Mucosa of rectum (tissue), 2 donors: Measurements from ENCODE around the gene ZNF607.
"Not testable (repeated sequence)": the region's sequence is repeated elsewhere in the genome, so short reads cannot be mapped to it uniquely, and the experiment has no call there.

ENCODE experiments used
- H3K27ac ChIP-seq, 2 donors: one replicate each; pipeline ENCODE4 v1.7.0; 2013; ENCODE audit warnings: inconsistent platforms in 2 of 2, low read depth in 2 of 2, low read length in 2 of 2
- H3K27me3 ChIP-seq, 2 donors: one replicate each; pipeline ENCODE4 v1.7.0; 2013; ENCODE audit warnings: low read length in 2 of 2; ENCODE audit not compliant: control insufficient read depth in 2 of 2, insufficient read depth in 2 of 2
- H3K36me3 ChIP-seq, 2 donors: one replicate each; pipeline ENCODE4 v1.7.0; 2013; ENCODE audit warnings: low read length in 2 of 2; ENCODE audit not compliant: control insufficient read depth in 2 of 2, insufficient read depth in 2 of 2
- H3K4me1 ChIP-seq, 2 donors: one replicate each; pipeline ENCODE4 v1.7.0; 2013; ENCODE audit warnings: low read length in 2 of 2, mild to moderate bottlenecking in 1 of 2; ENCODE audit not compliant: control insufficient read depth in 2 of 2, insufficient read depth in 2 of 2
- H3K4me3 ChIP-seq, 2 donors: one replicate each; pipeline ENCODE4 v1.7.0; 2013; ENCODE audit warnings: low read length in 2 of 2
- H3K9ac ChIP-seq, 2 donors: one replicate each; pipeline ENCODE4 v1.7.0; 2013; ENCODE audit warnings: low read length in 2 of 2, low read depth in 1 of 2, mild to moderate bottlenecking in 1 of 2
- H3K9me3 ChIP-seq, 2 donors: one replicate each; pipeline ENCODE4 v1.7.0; 2013; ENCODE audit warnings: low read length in 2 of 2; ENCODE audit not compliant: control insufficient read depth in 2 of 2
- donor health status: healthy.
- donor health status: Normal muscosa, but diverticular disease.

ZNF607 gene

DNA sequence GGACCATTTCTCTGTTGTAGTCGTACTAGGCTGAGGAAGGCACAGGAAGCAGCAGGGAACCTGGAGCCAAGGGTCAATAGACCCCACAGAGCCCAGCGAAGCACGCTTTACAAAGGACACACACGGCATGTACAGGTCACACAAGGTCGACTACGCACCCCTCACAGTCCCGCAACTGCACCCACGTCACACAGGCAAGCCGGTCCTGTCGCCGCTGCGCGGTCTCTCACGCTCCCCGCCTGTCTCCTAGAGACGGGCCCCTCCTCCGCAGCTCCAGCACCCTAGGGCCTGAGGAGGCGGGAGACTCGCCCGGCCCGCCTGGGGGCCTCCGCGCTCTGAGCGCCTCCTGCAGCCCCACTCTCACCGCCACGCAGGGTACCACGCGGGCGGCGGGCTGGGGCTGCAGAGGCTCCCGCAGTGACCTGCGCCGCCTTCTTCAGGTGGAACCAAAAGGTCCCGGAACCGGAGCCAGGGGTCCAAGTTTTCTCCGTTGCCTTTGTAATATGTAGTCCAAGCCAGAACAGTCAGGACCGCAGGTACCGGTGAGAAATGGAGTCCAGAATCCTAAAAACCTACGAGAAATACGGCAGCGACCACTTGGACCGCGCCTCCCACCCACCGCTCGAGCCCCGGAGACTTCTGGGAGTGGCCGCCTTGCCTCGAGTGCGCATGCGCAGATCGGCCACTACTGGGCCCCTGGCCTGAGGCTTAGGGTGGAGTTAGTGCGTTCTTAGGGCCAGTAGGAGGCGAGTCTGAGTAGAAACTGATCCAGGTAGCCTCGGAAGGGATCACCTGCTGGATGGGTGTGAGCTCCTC is at the start of gene ZNF607:
TSS of gene ZNF607 (minus strand) at position 651 of the 816 bp plus-strand sequence. CDS start 8,143 bp downstream, outside the sequence.
- H3K9me3 ChIP-seq: no peaks in the 10 kb centered on the region
- peak within 1 kb of the TSS; percentile 81 to 85 for H3K9ac ChIP-seq
- H3K27me3 ChIP-seq: no peaks in the 10 kb centered on the region
- H3K27ac ChIP-seq: peak within 1 kb of the TSS; percentile 52 to 75
- no peaks in the 10 kb centered on the region for H3K36me3 ChIP-seq
- peak within 1 kb of the TSS; percentile 88 for H3K4me3 ChIP-seq
- peaks cover 9 to 10% of the 10 kb centered on the region in 2 donors for H3K4me1 ChIP-seq

DNA sequence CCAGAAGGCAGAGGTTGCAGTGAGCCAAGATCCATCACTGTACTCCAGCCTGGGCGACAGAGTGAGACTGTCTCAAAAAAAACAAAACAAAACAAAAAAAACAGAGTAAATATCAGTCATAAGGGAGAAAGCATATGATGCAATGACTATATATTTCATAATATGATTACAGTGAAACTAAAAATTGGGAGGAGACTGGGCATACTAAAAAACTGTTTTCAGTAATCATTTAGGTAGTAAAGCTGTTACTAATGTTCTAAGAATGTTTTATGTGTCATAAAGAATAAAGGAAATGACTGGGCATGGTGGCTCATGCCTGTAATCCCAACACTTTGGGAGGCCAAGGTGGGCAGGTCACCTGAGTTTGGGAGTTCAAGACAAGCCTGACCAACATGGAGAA is 43.9 kb upstream of the ZNF607 start:
- Histone ChIP-seq H3K27ac (no peak overlapping the region), H3K9ac (no peak overlapping the region), H3K4me1 (no peaks in the 10 kb centered on the region), H3K4me3 (no peak overlapping the region), H3K36me3 (peaks cover 9 to 24% of the 10 kb centered on the region in 2 donors), H3K27me3 (no peaks in the 10 kb centered on the region), H3K9me3 (no peaks in the 10 kb centered on the region)

DNA sequence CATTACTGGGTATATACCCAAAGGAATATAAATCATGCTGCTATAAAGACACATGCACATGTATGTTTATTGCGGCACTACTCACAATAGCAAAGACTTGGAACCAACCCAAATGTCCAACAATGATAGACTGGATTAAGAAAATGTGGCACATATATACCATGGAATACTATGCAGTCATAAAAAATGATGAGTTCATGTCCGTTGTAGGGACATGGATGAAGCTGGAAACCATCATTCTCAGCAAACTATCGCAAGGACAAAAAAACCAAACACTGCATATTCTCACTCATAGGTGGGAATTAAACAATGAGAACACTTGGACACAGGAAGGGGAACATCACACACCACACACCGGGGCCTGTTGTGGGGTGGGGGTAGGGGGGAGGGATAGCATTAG is 38.1 kb upstream of the ZNF607 start:
- H3K4me3 ChIP-seq, H3K27me3 ChIP-seq, H3K9ac ChIP-seq, H3K27ac ChIP-seq, H3K4me1 ChIP-seq, H3K9me3 ChIP-seq: not testable (repeated sequence)
- H3K36me3 ChIP-seq: peaks cover 0 to 16% of the 10 kb centered on the region in 2 donors

DNA sequence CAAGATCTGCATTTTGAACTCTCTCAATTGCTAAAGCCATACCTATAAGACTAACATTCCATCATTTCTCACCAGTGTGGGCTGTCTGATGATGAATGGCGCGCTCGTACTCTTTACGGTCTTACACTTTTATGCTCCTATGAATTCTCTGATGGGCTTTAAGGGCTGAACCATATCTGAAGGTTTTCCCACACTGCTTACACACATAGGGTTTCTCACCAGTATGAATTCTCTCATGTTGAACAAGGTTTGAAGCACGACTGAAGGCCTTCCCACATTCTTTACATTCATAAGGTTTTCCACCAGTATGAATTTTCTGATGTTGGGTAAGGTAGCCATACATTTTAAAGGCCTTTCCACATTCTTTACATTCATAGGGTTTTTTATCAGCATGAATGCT is 18.8 kb upstream of the ZNF607 start:
- H3K9ac ChIP-seq: no peak overlapping the region
- H3K4me1 ChIP-seq: no peaks in the 10 kb centered on the region
- H3K27me3 ChIP-seq: no peaks in the 10 kb centered on the region
- peaks cover 27 to 38% of the 10 kb centered on the region in 2 donors for H3K9me3 ChIP-seq
- H3K27ac ChIP-seq: no peak overlapping the region
- H3K36me3 ChIP-seq: peaks cover 18 to 22% of the 10 kb centered on the region in 2 donors
- H3K4me3 ChIP-seq: no peak overlapping the region

DNA sequence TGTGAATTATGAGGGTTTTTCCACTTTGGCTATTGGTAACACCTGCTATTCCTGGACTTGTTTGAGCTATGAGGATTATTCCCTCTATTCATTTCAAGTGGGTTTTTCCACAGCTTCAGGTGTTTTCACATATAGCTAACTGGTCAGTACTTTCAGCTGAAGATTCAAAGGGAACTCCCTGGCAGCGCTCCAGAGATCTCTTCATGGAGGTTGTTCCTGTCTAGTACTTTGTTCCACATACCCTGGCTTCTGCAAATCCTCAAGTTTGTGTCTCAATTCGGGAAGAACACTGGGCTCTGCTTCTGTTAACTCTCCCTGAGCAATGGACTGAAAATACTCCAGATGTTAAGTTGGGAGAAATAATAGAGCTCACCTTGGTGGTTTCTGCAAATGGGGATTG is 5.6 kb upstream of the ZNF607 start:
- Histone ChIP-seq H3K4me1 (no peaks in the 10 kb centered on the region), H3K27ac (no peak overlapping the region), H3K36me3 (no peaks in the 10 kb centered on the region), H3K9ac (no peak overlapping the region), H3K9me3 (no peaks in the 10 kb centered on the region), H3K27me3 (no peaks in the 10 kb centered on the region), H3K4me3 (no peak overlapping the region)

DNA sequence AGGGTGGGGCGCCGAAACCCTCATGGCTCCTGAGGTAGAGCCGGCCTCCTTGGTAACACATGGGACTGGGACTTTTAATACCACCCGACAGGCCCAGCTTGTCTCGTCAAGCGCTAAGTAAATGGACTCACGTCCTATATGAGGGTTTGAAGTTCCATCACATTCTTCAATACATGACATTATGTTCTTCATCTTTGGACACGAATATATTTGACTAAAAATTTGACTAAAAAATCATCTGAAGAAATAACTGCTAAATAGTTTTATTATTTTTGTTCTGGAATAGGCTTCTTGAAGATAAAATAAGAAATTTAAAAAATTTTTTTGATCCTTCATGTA is 335 bp upstream of the ZNF607 start:
- H3K9ac ChIP-seq: peak overlapping the region; percentile 17 to 81
- peaks cover 9 to 10% of the 10 kb centered on the region in 2 donors for H3K4me1 ChIP-seq
- H3K9me3 ChIP-seq: no peaks in the 10 kb centered on the region
- peak overlapping the region; percentile 88 for H3K4me3 ChIP-seq
- H3K27me3 ChIP-seq: no peaks in the 10 kb centered on the region
- peak overlapping the region; percentile 52 to 75 for H3K27ac ChIP-seq
- no peaks in the 10 kb centered on the region for H3K36me3 ChIP-seq

DNA sequence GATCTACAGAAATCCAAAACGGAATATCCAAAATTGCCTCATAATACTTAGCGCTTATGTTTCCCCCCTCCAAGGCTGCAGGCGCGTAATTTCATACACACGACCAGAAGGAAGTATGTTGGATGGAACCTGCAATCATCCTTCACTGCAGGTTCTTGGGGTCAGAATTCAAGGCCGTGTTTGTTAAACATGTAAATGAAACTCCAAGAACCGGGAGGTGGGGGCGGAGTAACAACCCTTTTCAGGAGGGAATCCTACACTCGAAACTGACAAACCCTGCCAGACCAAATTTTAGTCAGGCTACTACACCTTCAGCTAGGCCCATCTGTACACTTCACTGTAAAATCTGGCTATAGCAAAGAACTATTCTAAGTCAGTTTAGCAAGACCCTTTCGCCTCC is 1.3 kb downstream of the ZNF607 start:
- Histone ChIP-seq H3K4me3 (peak overlapping the region; percentile 88), H3K27ac (no peak overlapping the region), H3K4me1 (peaks cover 9 to 10% of the 10 kb centered on the region in 2 donors), H3K36me3 (no peaks in the 10 kb centered on the region), H3K27me3 (no peaks in the 10 kb centered on the region), H3K9me3 (no peaks in the 10 kb centered on the region), H3K9ac (peak overlapping the region; percentile 3 to 85)

DNA sequence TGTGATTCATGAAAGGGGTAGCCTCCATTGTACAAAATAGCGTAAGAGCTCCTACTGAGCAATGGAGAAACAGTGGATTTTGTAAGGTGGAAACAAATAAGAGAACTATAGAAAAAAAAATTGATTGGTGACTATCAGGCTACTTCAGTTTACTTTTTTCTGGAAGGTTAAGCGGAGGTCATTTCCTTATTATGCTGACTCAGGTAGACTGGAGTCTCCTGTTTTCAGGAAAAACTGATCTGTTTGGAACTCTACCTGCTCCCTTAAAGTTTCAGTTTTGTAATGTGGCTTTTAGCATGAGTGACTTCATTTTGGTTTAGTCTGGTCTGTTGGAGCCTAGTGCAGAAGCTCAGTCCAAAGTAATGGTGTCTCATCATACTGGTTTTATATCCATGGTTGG is 3.4 kb downstream of the ZNF607 start:
- no peak overlapping the region for H3K9ac ChIP-seq
- no peaks in the 10 kb centered on the region for H3K9me3 ChIP-seq
- H3K27ac ChIP-seq: no peak overlapping the region
- no peak overlapping the region for H3K4me3 ChIP-seq
- H3K36me3 ChIP-seq: peaks cover 2 to 5% of the 10 kb centered on the region in 2 donors
- no peaks in the 10 kb centered on the region for H3K27me3 ChIP-seq
- H3K4me1 ChIP-seq: peaks cover 9 to 10% of the 10 kb centered on the region in 2 donors

DNA sequence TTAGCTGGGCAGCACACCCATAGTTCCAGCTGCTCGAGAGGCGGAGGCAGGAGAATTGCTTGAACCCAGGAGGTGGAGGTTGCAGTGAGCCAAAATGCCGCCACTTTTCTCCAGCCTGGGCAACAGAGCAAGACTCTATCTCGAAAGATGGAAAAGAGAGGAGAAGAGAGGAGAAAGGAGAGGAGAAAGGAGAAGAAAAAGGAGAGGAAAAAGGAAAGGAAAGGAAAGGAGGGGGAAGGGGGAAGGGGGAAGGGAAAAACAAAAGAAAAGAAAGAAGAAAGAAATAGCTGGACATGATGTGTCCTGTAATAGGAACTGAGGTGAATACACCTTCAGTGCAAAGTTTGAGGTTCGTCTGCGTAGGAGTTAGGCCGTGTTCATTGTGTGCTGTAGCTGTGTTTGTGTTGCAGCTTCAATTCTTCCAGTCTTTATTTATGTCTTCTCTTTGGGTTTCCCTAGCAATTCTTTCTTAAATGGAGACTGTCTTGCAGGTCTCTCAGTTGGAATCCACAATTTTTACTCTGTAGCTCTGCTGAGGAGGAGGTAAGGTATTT is 13.4 kb downstream of the ZNF607 start:
- peaks cover 14 to 25% of the 10 kb centered on the region in 2 donors for H3K36me3 ChIP-seq
- H3K27me3 ChIP-seq: no peaks in the 10 kb centered on the region
- no peak overlapping the region for H3K27ac ChIP-seq
- H3K4me1 ChIP-seq: no peaks in the 10 kb centered on the region
- no peak overlapping the region for H3K9ac ChIP-seq
- no peak overlapping the region for H3K4me3 ChIP-seq
- H3K9me3 ChIP-seq: no peaks in the 10 kb centered on the region

DNA sequence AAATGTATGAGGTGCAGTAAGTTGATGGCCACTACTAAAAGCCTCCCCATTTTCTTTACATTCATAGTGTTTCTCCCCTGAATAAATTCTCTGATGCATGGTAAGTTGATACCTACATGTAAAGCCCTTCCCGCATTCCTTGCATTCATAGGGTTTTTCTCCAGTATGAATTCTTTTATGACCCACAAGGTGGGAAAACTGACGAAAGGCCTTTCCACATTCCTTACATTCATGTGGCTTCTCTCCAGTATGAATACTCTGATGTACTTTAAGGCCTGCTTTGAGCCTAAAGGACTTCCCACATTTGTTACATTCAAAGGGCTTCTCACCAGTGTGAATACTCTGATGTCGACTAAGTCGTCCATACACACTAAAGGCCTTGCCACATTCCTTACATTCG is 20.5 kb downstream of the ZNF607 start:
- Histone ChIP-seq H3K9ac (no peak overlapping the region), H3K36me3 (peaks cover 16 to 22% of the 10 kb centered on the region in 2 donors), H3K27me3 (no peaks in the 10 kb centered on the region), H3K4me3 (no peak overlapping the region), H3K27ac (no peak overlapping the region), H3K9me3 (peaks cover 0 to 3% of the 10 kb centered on the region in 2 donors), H3K4me1 (no peaks in the 10 kb centered on the region)
